NCI-H460 (cell line): Measurements from ENCODE around the gene GINS1. TPM values are rescaled to one million over a fixed set of nuclear protein-coding genes. Genes with fewer than 3 reads are reported as not detected.
"Not testable (repeated sequence)": the region's sequence is repeated elsewhere in the genome, so short reads cannot be mapped to it uniquely, and the experiment has no call there.

Experiments used
- DNase-seq: peaks from one replicate; pipeline ENCODE4 v3.0.0-alpha.2; 2016; ENCODE audit warnings: low read depth; ENCODE audit errors: extremely low read depth
- total RNA-seq: library from RNA; depleted of rRNA; stranded (reverse); fragments of >200 nt; shearing (Covaris generic); gene quantifications from 2 replicates; pipeline ENCODE4 v1.2.3, GENCODE V29; 2014

Gene GINS1
- total RNA-seq, 1 experiment from 2014 or later: 22.1 TPM

GRCh38 chr20:25471020-25471419 lies 63.5 kb downstream of the GINS1 start:
- no peak for DNase-seq

GRCh38 chr20:25473297-25473696 lies 65.8 kb downstream of the GINS1 start:
- not testable (repeated sequence) for DNase-seq

DNA sequence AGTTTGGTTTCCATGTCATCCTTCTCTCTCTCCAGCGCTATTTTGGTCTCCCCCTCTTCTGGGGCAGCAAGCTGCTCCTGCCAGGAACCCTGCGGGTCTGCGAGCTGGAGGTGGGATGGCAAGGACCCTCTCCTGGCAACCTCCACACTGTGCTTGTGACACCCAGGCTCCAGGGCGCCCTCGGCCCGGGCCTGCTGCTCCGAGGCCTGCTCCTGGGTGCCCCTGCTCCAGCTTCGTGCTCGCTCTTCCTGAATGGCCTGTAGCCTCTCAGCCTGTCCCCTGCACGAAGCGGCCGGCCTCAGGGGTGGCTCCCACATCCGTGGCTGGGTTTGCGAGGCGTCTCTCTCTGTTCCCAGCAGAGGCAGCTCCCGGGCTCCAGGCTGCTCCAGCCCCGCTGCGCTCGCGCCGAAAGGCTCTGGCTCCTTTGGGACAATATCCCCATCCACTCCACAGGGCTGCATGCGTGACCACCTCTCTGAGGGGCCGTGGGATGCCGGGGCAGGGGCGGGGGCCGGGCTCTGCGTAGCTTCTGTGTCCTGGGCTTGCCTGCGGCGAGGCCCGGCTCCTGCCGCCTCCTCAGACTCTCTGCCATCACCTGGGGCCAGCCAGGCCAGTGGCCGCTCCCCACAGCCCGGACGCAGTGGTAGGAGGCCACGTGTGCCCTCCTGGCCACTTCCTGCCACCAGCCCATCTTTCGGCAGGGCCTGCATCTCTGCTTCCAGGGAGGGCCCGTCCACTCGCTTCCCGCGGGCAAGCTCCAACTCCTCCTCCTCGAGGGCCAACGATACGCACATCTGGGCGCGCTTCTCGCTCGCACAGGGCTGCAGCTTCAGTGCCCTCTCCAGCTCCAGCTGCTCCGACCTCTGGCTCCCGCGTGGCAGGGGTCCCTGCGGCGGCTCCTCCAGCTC lies 68.9 kb downstream of the GINS1 start:
- DNase-seq: no peak

DNA sequence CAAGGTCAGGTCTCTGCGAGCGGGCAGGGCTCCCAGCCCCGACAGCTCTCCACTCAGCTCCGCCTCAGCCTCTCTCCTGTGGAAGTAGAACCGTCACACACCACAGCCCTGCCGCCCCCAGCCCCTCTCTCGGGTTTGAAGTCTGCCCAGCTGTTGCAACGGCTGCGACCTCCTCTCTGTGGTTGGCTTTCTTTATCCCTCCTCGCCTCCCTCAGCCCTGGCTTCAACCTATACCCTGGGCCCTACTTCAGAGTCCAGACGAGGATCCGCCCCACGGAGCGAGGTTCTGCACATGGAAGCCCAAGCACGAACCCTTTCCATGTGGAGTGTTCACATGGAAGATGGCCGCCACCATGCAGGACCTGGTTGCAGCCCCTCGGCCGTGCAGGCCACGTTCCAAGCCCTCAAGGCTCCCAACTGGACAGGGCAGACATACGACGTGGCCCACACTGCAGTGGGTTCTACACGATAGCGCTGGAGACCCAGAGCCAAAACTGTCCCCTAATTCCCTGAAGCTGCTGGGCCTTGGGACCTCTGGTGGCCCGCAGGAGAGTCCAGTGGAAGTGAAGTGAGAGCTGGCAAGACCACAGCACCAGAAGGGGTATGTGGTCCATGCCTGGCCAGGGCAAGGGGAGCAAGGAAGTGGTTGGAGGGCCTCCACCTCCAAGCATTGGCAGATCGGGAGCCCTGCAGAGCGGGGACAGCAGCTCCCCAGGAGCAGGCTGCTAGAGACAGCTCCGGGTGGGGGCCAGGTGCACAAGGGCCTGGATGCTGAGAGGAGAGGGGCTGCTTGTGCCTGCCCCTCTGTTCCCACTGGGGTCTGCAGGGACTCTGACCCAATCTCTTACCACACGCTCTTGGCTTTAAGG lies 69.8 kb downstream of the GINS1 start:
- DNase-seq: no peak

GRCh38 chr20:25478889-25479568 lies 71.6 kb downstream of the GINS1 start:
- DNase-seq: no peak

GRCh38 chr20:25479638-25480037 lies 72.2 kb downstream of the GINS1 start:
- no peak for DNase-seq

DNA sequence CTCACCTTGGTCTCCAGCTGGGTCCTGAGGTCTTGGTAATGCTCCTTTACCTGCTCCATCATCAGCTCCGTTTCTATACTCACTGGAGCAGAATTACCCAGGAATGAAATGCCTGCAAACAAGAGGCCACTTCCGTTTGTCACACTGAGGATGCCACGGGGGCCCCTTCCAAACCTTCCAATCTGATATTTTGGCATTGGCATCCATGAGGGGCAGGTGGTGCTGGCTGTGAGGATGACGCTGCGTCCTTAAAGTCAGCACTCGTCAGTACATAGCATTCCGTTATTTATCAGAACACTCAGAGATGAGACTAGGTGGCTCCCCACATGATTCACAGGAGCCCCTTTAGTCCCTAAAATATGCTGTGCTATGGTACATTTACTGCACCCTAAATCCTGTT lies 72.7 kb downstream of the GINS1 start:
- no peak for DNase-seq

DNA sequence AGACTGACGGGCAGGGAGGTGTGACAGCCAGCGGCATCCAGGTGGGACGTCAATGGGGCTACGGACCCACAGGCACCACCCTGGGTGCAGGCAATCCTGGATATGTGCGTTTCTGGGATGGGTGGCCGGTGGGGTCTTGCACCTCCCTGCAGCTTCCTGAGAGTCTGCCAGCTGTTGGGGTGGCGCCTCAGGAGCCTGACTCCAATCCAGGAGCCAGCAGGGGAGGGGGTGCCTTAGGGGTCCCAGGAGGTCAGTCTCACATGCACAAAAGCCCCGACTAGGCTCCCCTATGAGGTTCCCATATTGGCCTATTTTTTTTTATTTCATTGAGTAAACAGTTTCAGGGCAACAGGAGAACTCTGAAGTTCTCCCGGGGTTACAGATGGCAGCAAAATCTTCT lies 73.3 kb downstream of the GINS1 start:
- DNase-seq: no peak

GRCh38 chr20:25481235-25481917 lies 73.9 kb downstream of the GINS1 start:
- no peak for DNase-seq

GRCh38 chr20:25481918-25482253 lies 74.4 kb downstream of the GINS1 start:
- no peak for DNase-seq

DNA sequence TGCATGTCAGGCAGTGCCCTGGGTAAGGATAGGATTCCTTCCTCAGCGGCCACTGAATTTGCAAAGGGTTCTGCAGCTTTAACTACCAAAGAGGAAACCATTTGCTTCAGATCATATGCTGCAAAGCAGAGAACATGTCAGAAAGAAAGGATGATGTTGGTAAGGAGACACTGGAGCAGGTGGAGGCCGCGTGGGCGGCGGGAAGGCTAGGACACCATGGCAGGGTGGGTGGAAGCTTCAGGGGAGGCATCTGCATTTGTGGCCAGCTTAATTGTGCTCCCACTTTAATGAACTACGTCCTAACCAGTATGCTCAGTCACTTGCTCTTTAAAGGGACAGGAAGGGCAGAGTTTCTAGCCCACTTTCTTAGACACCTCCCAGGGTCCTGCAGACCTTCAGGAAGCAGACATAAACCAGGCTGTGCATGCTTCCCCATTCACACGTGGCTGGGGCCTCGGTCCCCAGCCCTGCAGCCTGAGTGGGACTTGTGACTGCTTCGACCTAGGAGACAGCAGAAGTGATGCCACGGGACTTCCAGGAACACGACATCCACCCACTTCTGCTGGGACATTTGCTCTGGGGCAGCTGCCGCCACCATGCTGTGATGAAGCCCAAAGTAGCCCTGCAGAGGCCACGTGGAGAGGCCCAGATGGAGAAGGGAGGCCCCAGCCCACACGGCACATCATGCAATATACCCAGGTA lies 76.1 kb downstream of the GINS1 start:
- no peak for DNase-seq

DNA sequence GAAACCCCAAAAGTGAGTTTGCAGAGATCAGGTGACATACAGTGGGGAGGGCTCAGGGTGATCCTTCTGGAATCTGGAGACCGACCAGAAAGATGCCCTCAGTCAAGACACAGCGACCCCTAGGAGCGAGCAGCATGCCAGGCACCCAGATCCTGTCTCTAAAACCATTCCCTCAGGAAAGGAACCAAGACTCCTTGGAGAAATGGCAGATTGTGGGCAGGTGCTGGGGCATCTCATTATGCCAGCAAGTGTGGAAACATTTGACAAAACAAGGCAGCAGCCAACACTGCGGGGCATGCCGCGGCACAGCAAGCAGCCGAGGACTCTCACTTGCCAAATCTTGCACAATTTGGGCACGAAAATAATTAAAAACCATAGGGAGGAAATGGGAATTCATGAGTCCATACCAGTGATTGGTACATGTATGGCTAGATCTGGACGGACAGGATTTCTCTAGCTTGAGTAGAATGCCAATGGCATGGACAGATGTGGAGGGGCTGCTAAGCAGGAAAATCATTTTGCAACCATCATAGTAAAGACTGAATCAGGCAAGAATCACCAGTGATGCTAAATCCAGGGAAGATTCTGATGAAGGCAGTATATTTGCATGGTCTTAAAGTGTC lies 76.9 kb downstream of the GINS1 start:
- no peak for DNase-seq

DNA sequence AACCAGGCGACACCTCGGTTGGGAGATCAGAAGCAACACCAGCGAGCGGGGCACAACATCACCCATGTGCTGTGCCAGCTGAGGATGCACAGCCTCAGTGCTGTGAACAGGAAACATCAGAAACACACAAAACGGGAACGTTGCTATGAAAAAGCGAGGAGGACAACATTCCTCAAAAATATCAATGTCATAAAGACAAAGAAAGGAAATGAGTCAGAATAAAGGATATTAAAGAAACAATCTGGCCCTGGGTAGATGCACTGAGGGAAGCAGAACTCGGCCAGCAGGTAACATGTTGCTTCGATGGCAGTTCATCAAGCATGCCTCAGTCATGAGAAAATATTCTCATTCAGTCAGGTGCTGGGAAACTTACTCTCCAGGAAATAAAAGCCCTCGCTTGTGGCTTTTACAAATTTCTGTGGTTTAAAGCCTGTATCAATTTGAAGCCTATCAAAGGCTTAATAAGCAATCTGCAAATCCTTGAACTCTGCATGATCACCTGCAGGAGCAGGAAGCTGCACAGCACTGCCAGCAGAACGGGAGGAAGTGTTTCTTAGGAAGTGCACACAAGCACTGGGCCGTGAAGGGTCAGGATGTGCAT lies 77.5 kb downstream of the GINS1 start:
- no peak for DNase-seq

- no peak for DNase-seq
These were observed 78.4 kb downstream of the GINS1 start for GRCh38 chr20:25485872-25486271.

DNA sequence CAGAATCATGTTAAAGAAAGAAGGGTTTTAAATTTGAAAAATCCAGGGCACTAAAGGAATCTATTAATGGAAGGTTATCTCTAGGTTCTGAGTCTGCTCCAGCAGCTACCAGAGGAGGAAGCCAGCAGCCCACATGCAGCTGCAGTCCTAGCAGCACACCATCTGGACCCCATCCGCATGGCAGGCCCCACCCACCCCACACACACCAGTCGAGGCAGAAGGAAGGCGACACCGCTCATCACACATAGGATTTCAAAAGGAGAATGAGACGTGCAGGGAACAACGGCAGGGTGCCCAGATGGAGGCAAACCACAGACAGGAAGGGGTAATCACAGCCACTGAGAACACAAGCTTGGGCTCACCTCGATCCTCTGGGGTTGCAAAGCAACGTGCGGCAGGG lies 78.9 kb downstream of the GINS1 start:
- DNase-seq: no peak

DNA sequence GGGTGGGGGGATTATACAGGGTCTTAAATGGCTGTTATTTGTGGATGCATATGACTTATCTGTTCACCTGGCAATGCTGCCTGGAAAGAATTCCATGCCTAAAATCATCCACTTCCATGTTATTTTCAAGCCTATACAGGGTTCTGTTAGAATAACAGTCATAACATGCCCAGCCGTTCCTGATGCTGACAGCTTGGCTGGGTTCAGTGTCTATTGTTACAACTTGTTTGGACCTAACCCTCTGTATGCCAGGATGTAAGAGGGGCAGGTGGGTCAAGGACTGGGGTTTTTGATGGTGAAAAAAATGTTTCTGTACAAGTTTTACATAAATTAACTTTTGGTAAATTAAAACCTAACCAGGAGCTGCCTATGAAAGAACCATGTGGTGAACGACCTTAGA lies 79.8 kb downstream of the GINS1 start:
- no peak for DNase-seq

DNA sequence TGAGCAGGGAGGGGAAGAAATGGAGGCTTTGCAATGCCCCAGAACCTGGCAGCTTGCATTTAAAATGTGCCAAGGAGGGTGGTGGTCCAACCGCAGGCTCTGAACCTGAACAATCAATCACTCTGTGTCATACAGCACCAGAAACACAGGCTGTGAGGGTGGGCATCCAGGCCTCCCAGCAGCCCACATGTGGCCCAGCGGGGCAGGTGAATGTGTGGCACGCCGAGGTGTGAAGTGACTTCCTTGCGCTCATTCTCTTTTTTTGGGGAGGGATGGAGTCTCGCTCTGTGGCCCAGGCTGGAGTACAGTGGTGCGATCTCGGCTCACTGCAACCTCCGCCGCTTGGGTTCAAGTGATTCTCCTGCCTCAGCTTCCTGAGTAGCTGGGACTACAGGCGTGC lies 80.5 kb downstream of the GINS1 start:
- DNase-seq: no peak

- DNase-seq: no peak
These were observed 81.9 kb downstream of the GINS1 start for GRCh38 chr20:25489221-25489871.
